NCI-H2196 treated with DMSO at 0.1 percent for 48 hours (cell line): Measurements from ENCODE around the gene SDHA.

Experiments used
- DNase-seq: peaks from one replicate; lab custom pipeline; 2025; ENCODE audit not compliant: unreplicated experiment; lab: John Stamatoyannopoulos, UW

SDHA gene

GRCh38 chr5:217494-218456 lies at the start of gene SDHA, which contains the start of gene CCDC127:
TSS of gene SDHA (plus strand) at chr5:218320. CDS start at chr5:218356, 36 bp downstream.
TSS of gene CCDC127 (minus strand) at chr5:218153. CDS start at chr5:216849, 1,304 bp downstream.
- DNase-seq = peak; percentile 70

- DNase-seq = no peak
These were observed 48.9 kb upstream of the SDHA start for GRCh38 chr5:169071-169727.

DNA sequence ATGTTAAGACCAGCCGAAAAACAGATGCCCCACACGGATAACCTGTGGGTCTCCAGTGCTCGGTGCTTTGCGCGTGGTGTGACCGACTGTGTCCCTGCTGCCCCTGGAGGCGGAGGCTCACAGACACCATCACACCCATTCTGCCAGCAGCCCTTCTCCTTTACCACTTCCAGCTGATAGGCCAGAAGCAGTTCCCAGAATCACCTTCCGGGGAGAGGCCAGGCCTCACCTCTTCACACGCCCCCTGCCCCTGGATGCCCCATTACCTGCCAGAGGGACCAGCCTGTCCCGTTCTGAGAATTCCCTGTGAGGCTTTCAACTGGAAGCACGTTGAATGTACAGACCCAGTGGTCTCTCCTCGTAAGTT lies 48.4 kb upstream of the SDHA start:
- no peak for DNase-seq

DNA sequence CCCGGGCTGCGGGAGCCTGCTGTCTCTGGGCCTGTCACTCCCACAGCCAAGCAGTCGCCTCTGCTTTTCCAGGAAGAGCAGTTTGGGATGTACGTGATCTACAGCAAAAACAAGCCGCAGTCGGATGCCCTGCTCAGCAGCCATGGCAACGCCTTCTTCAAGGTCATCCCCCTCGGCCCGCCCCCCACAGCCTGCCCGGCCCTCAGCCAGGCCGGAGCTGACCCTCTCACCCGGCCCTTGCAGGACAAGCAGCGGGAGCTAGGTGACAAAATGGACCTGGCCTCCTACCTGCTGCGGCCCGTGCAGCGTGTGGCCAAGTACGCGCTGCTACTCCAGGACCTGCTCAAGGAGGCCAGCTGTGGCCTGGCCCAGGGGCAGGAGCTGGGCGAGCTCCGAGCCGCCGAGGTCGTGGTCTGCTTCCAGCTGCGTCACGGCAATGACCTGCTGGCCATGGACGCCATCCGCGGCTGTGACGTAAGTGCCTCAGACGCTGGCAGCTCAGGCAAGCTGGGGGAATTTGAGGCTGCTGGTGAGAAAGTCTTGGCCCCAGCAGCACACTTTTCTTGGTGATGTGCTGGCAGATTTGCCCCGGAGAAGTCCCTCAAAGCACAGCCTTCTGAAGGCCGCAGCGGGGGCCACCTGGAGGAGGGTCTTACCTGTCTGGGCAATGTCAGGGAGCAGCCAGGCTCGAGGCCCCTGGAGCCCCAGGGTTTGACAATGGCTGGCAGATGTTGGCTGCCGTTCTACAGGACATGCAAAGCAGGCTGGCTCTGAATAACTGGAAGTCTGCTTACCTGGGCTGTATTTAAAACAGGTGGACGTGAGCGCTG lies 46.9 kb upstream of the SDHA start:
- DNase-seq = no peak

- DNase-seq = no peak
These were observed 46.3 kb upstream of the SDHA start for GRCh38 chr5:171801-172331.

GRCh38 chr5:172421-172820 lies 45.7 kb upstream of the SDHA start:
- DNase-seq = no peak

DNA sequence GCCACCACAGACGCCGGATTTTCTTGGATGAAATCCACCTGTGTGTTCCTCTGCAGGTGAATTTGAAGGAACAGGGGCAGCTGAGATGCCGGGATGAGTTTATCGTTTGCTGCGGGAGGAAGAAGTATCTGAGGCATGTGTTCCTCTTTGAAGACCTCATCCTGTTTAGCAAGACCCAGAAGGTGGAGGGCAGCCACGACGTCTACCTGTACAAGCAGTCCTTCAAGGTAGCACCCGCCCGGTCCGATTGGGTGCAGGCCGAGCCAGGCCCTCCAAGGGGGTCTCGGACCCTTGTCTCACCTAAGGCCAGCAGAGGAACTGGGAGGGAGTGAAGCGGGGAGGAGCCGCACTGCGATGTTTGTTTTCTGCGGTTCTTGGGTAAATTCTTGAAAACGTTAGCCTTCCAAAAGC lies 45.3 kb upstream of the SDHA start:
- DNase-seq = no peak

GRCh38 chr5:173392-174290 lies 44.5 kb upstream of the SDHA start:
- no peak for DNase-seq

DNA sequence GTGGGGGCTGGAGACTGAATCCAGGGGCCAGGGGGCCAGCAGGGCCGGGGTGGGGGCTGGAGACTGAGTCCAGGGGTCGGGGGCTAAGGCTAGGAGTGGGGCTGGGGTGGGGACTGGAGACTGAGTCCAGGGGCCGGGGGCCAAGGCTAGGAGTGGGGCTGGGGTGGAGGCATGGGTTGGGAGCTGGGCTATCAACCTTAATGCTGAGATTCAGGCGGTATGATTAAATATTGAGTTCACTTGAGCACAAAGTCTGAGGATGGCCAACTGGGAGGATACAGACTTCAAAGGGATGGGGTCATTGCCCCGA lies 43.9 kb upstream of the SDHA start:
- DNase-seq = no peak

GRCh38 chr5:174876-175465 lies 43.1 kb upstream of the SDHA start:
- DNase-seq = no peak

DNA sequence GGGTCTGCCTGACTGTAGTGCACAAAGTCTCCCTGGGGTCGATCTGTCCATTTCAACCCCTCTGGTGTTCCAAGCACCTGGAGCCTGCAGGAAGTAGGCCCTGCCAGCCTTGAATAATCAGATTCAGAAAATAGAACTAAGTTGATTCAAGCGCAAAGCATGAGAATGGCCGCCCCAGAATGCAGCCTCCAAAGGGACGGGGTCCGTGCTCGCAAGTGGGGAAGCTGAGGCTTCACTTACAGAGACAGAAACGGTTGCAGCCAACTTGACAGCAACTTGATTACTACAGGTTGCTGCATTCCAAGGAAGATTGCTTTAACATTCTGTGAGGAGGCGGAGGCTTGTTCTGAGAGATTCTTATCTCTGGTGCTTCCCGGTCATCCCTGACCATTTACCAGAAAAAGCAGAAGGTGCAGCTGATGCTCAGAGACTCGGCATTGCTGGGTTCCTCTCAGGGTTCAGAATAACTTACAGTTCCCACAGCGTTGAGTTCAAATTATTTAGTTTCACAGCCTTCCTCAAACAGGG lies 41.8 kb upstream of the SDHA start:
- no peak for DNase-seq

DNA sequence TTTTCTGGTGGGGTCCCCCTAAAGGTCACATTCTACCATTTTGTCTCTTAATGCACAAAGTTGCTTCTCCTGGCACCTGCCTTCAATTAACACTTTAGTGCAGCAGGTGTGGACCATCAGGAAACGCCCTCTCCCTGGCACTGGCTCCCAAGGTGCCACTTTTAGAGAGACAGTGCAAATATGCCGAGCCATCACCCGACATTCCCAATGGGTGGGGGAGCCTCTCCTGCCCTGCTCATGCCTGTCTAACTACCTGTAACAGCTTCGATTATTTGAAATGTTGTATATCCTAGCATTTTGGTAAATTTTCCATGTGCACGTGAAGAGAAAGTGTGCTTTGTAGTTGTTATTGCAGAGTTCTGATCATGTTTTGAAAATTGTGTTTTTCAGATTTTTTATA lies 40.0 kb upstream of the SDHA start:
- no peak for DNase-seq

DNA sequence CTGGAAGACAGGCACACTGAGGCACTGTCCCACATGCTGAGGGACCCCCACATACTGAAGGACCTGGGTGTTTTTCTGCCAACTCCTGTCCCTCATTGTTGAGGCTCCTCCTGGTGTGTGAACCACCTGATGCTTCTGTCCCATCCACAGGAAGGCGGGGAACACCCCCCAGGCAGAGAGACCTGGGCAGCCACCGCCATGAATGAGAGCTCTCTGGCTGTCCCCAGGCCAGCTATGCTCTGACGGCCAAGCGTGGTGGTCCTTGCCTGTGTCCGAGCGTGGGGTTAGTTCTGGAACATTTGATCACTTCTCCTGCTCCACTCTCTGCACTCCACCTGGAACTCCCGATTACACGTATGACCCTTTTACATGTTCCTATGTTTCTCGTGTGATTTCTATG lies 38.7 kb upstream of the SDHA start:
- DNase-seq = no peak

DNA sequence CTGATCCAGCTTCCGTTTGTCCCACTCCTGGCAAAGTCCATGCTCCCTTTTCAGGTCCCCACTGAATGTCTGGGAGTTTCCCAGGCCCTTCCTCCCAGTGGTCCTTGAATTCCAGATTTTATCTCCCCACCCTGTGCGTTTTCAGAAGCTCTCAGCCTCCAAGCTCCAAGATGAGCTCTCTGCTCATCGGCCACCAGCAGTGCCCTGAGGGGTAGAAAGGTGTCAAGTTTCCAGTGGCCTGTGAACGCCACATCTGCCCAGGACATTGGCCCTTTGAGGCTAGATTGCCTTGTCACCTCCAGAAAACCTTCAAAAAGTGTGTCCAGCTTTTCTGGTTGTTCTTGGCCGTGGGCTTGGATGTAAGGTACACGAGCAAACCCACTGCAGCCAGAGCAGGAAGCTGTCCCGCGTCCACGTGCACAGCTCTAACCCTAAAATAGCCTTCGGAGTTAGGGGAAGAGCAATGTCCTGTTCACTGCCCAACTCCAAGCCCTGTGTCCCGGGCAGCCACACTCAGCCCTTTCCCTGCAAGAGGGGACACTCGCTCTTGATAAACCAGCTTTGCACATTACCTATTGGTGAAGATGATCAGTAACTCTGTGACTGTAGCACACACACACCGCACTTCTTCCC lies 37.7 kb upstream of the SDHA start:
- DNase-seq = no peak

GRCh38 chr5:181160-181559 lies 37.0 kb upstream of the SDHA start:
- no peak for DNase-seq

GRCh38 chr5:181566-181965 lies 36.6 kb upstream of the SDHA start:
- DNase-seq = no peak

- no peak for DNase-seq
These were observed 36.0 kb upstream of the SDHA start for GRCh38 chr5:182126-182525.

- DNase-seq = no peak
These were observed 33.6 kb upstream of the SDHA start for GRCh38 chr5:184471-184870.
